HEK293 (cell line): Measurements from ENCODE around the gene MAP1LC3B2.

Experiments used
- BCL11A ChIP-seq: fragments of 450-650 bp; formaldehyde crosslinking; IDR thresholded peaks from 2 replicates; pipeline ENCODE4 v1.5.1; 2016; ENCODE audit warnings: low read depth, missing biosample characterization, missing genetic modification characterization
- GLIS1 ChIP-seq: fragments of 450-650 bp; formaldehyde crosslinking; IDR thresholded peaks from 2 replicates; pipeline ENCODE4 v1.5.1; 2016; ENCODE audit warnings: missing biosample characterization, missing genetic modification characterization
- IKZF3 ChIP-seq: fragments of 450-650 bp; IDR thresholded peaks from 2 replicates; pipeline ENCODE4 v1.5.0; 2018; ENCODE audit warnings: missing biosample characterization, mild to moderate bottlenecking, missing genetic modification characterization, moderate library complexity
- KLF10 ChIP-seq: fragments of 450-650 bp; IDR thresholded peaks from 2 replicates; pipeline ENCODE4 v1.5.1; 2018; ENCODE audit warnings: missing biosample characterization, mild to moderate bottlenecking, missing genetic modification characterization
- KLF8 ChIP-seq: fragments of 450-650 bp; formaldehyde crosslinking; IDR thresholded peaks from 2 replicates; pipeline ENCODE4 v1.5.1; 2016; ENCODE audit warnings: missing biosample characterization, missing genetic modification characterization
- KLF9 ChIP-seq: fragments of 450-650 bp; formaldehyde crosslinking; IDR thresholded peaks from 2 replicates; pipeline ENCODE4 v1.5.1; 2016; ENCODE audit warnings: missing biosample characterization, missing genetic modification characterization, low read depth
- SCRT2 ChIP-seq: fragments of 450-650 bp; formaldehyde crosslinking; IDR thresholded peaks from 2 replicates; pipeline ENCODE4 v1.5.1; 2016; ENCODE audit warnings: missing biosample characterization, missing genetic modification characterization
- SETDB1 ChIP-seq: IDR thresholded peaks from one replicate; pipeline ENCODE4 v1.6.1; 2017; ENCODE audit warnings: mild to moderate bottlenecking, low read length, moderate library complexity, mixed read lengths; ENCODE audit not compliant: insufficient read length
- WT1 ChIP-seq: fragments of 450-650 bp; formaldehyde crosslinking; IDR thresholded peaks from 2 replicates; pipeline ENCODE4 v1.5.1; 2016; ENCODE audit warnings: missing biosample characterization, missing genetic modification characterization
- YY1 ChIP-seq: fragments of 450-650 bp; formaldehyde crosslinking; IDR thresholded peaks from 2 replicates; pipeline ENCODE4 v1.5.1; 2018; ENCODE audit warnings: missing biosample characterization, missing genetic modification characterization
- ZBTB20 ChIP-seq: fragments of 450-650 bp; formaldehyde crosslinking; IDR thresholded peaks from 2 replicates; pipeline ENCODE4 v1.5.1; 2016; ENCODE audit warnings: missing biosample characterization, missing genetic modification characterization
- ZBTB21 ChIP-seq: fragments of 450-650 bp; formaldehyde crosslinking; IDR thresholded peaks from 2 replicates; pipeline ENCODE4 v1.5.1; 2017; ENCODE audit warnings: missing biosample characterization, missing genetic modification characterization
- ZFHX2 ChIP-seq: fragments of 450-650 bp; formaldehyde crosslinking; conservative IDR thresholded peaks from 2 replicates; pipeline ENCODE4 v1.5.1; 2016; ENCODE audit warnings: missing biosample characterization, missing genetic modification characterization
- ZNF174 ChIP-seq: fragments of 450-650 bp; formaldehyde crosslinking; IDR thresholded peaks from 2 replicates; pipeline ENCODE4 v1.5.0; 2017; ENCODE audit warnings: missing biosample characterization, mild to moderate bottlenecking, missing genetic modification characterization
- ZNF366 ChIP-seq: fragments of 450-650 bp; formaldehyde crosslinking; conservative IDR thresholded peaks from 2 replicates; pipeline ENCODE4 v1.5.1; 2016; ENCODE audit warnings: missing biosample characterization, missing genetic modification characterization
- ZNF473 ChIP-seq: fragments of 450-650 bp; formaldehyde crosslinking; IDR thresholded peaks from 2 replicates; pipeline ENCODE4 v1.5.1; 2017; ENCODE audit warnings: missing biosample characterization, missing genetic modification characterization
- ZNF629 ChIP-seq: fragments of 450-650 bp; formaldehyde crosslinking; IDR thresholded peaks from 2 replicates; pipeline ENCODE4 v1.5.1; 2017; ENCODE audit warnings: missing biosample characterization, missing genetic modification characterization
- ZNF843 ChIP-seq: fragments of 450-650 bp; formaldehyde crosslinking; IDR thresholded peaks from 2 replicates; pipeline ENCODE4 v1.5.1; 2016; ENCODE audit warnings: missing biosample characterization, missing genetic modification characterization
- ZXDB ChIP-seq: fragments of 450-650 bp; formaldehyde crosslinking; IDR thresholded peaks from 2 replicates; pipeline ENCODE4 v1.5.1; 2016; ENCODE audit warnings: missing biosample characterization, missing genetic modification characterization
- TF ChIP-seq, protein P1 (sequence below): sonication (generic); formaldehyde crosslinking; IDR thresholded peaks from 2 replicates; pipeline ENCODE4 v1.8.1; 2022; ENCODE audit warnings: mild to moderate bottlenecking, moderate library complexity, missing genetic modification reagents
- TF ChIP-seq, protein P2 (sequence below): fragments of 450-650 bp; formaldehyde crosslinking; IDR thresholded peaks from 2 replicates; pipeline ENCODE4 v1.5.1; 2016; ENCODE audit warnings: missing biosample characterization, missing genetic modification characterization
- TF ChIP-seq, protein P3 (sequence below): fragments of 450-650 bp; formaldehyde crosslinking; IDR thresholded peaks from 2 replicates; pipeline ENCODE4 v1.5.1; 2017; ENCODE audit warnings: missing biosample characterization, missing genetic modification characterization
- TF ChIP-seq, protein P4 (sequence below): fragments of 450-650 bp; formaldehyde crosslinking; IDR thresholded peaks from 2 replicates; pipeline ENCODE4 v1.5.1; 2016; ENCODE audit warnings: missing biosample characterization, missing genetic modification characterization
- TF ChIP-seq, protein P5 (sequence below): fragments of 450-650 bp; formaldehyde crosslinking; IDR thresholded peaks from 2 replicates; pipeline ENCODE4 v1.5.1; 2016; ENCODE audit warnings: missing biosample characterization, missing genetic modification characterization
- TF ChIP-seq, protein P6 (sequence below): fragments of 450-650 bp; formaldehyde crosslinking; IDR thresholded peaks from 2 replicates; pipeline ENCODE4 v1.5.1; 2016; ENCODE audit warnings: missing biosample characterization, missing genetic modification characterization
- TF ChIP-seq, protein P7 (sequence below): fragments of 450-650 bp; formaldehyde crosslinking; IDR thresholded peaks from 2 replicates; pipeline ENCODE4 v1.5.1; 2016; ENCODE audit warnings: missing biosample characterization, missing genetic modification characterization
- TF ChIP-seq, protein P8 (sequence below): fragments of 450-650 bp; formaldehyde crosslinking; IDR thresholded peaks from 2 replicates; pipeline ENCODE4 v1.5.1; 2017; ENCODE audit warnings: missing biosample characterization, missing genetic modification characterization

Gene MAP1LC3B2

DNA sequence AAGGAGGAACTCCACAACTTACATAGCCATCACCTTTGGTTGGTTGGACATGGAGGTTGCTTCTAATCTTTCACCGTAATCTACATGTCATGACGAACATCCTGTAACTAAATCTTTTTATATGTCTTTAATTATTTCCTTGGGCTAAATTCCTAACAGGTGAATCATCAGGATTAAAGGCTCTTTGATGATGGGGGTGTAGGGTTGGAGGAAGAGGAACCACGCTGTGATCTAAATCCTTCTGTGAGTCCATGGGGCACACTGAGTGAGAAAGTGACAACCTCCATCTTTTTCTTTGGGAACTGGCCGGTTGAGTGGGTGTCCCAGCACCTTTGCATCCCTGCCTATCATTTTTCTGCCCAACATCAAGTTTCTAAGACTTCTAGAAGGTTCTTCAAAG is 31.1 kb upstream of the MAP1LC3B2 start (continued):
- TF ChIP-seq, protein P1, sequence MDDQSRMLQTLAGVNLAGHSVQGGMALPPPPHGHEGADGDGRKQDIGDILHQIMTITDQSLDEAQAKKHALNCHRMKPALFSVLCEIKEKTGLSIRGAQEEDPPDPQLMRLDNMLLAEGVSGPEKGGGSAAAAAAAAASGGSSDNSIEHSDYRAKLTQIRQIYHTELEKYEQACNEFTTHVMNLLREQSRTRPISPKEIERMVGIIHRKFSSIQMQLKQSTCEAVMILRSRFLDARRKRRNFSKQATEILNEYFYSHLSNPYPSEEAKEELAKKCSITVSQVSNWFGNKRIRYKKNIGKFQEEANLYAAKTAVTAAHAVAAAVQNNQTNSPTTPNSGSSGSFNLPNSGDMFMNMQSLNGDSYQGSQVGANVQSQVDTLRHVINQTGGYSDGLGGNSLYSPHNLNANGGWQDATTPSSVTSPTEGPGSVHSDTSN (CRISPR knock-in tag) = no peak
- TF ChIP-seq ZNF843 (tag by site-specific recombination) (peak; percentile 69), ZNF629 (tag by site-specific recombination) (peak; percentile 84), IKZF3 (tag by site-specific recombination) (0 out of 2 replicates have a peak, but pooled peaks have one; percentile 18), ZNF174 (no peak), ZBTB20 (tag by site-specific recombination) (no peak), GLIS1 (tag by site-specific recombination) (peak; percentile 33; the same call in 1 of the 2 replicates), KLF8 (tag by site-specific recombination) (peak; percentile 69), ZFHX2 (tag by site-specific recombination) (peak; percentile 36; the same call in 1 of the 2 replicates), SETDB1 (peak; percentile 3), ZNF366 (tag by site-specific recombination) (peak; percentile 59), SCRT2 (tag by site-specific recombination) (no peak), ZNF473 (tag by site-specific recombination) (no peak), ZXDB (tag by site-specific recombination) (peak; percentile 78), BCL11A (tag by site-specific recombination) (peak; percentile 65; the same call in 1 of the 2 replicates), KLF9 (0 out of 2 replicates have a peak, but pooled peaks have one; percentile 13), ZBTB21 (peak; percentile 58; the same call in 1 of the 2 replicates), YY1 (no peak), WT1 (peak; percentile 71), KLF10 (tag by site-specific recombination) (0 out of 2 replicates have a peak, but pooled peaks have one; percentile 50)
- TF ChIP-seq, protein P2, sequence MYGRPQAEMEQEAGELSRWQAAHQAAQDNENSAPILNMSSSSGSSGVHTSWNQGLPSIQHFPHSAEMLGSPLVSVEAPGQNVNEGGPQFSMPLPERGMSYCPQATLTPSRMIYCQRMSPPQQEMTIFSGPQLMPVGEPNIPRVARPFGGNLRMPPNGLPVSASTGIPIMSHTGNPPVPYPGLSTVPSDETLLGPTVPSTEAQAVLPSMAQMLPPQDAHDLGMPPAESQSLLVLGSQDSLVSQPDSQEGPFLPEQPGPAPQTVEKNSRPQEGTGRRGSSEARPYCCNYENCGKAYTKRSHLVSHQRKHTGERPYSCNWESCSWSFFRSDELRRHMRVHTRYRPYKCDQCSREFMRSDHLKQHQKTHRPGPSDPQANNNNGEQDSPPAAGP (tag by site-specific recombination) = no peak
- TF ChIP-seq, protein P3, sequence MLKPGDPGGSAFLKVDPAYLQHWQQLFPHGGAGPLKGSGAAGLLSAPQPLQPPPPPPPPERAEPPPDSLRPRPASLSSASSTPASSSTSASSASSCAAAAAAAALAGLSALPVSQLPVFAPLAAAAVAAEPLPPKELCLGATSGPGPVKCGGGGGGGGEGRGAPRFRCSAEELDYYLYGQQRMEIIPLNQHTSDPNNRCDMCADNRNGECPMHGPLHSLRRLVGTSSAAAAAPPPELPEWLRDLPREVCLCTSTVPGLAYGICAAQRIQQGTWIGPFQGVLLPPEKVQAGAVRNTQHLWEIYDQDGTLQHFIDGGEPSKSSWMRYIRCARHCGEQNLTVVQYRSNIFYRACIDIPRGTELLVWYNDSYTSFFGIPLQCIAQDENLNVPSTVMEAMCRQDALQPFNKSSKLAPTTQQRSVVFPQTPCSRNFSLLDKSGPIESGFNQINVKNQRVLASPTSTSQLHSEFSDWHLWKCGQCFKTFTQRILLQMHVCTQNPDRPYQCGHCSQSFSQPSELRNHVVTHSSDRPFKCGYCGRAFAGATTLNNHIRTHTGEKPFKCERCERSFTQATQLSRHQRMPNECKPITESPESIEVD (tag by site-specific recombination) = no peak
- TF ChIP-seq, protein P4, sequence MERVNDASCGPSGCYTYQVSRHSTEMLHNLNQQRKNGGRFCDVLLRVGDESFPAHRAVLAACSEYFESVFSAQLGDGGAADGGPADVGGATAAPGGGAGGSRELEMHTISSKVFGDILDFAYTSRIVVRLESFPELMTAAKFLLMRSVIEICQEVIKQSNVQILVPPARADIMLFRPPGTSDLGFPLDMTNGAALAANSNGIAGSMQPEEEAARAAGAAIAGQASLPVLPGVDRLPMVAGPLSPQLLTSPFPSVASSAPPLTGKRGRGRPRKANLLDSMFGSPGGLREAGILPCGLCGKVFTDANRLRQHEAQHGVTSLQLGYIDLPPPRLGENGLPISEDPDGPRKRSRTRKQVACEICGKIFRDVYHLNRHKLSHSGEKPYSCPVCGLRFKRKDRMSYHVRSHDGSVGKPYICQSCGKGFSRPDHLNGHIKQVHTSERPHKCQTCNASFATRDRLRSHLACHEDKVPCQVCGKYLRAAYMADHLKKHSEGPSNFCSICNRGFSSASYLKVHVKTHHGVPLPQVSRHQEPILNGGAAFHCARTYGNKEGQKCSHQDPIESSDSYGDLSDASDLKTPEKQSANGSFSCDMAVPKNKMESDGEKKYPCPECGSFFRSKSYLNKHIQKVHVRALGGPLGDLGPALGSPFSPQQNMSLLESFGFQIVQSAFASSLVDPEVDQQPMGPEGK (tag by site-specific recombination) = 0 out of 2 replicates have a peak, but pooled peaks have one; percentile 30
- TF ChIP-seq, protein P5, sequence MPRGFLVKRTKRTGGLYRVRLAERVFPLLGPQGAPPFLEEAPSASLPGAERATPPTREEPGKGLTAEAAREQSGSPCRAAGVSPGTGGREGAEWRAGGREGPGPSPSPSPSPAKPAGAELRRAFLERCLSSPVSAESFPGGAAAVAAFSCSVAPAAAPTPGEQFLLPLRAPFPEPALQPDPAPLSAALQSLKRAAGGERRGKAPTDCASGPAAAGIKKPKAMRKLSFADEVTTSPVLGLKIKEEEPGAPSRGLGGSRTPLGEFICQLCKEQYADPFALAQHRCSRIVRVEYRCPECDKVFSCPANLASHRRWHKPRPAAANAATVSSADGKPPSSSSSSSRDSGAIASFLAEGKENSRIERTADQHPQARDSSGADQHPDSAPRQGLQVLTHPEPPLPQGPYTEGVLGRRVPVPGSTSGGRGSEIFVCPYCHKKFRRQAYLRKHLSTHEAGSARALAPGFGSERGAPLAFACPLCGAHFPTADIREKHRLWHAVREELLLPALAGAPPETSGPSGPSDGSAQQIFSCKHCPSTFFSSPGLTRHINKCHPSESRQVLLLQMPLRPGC (tag by site-specific recombination) = 0 out of 2 replicates have a peak, but pooled peaks have one; percentile 15
- TF ChIP-seq, protein P6, sequence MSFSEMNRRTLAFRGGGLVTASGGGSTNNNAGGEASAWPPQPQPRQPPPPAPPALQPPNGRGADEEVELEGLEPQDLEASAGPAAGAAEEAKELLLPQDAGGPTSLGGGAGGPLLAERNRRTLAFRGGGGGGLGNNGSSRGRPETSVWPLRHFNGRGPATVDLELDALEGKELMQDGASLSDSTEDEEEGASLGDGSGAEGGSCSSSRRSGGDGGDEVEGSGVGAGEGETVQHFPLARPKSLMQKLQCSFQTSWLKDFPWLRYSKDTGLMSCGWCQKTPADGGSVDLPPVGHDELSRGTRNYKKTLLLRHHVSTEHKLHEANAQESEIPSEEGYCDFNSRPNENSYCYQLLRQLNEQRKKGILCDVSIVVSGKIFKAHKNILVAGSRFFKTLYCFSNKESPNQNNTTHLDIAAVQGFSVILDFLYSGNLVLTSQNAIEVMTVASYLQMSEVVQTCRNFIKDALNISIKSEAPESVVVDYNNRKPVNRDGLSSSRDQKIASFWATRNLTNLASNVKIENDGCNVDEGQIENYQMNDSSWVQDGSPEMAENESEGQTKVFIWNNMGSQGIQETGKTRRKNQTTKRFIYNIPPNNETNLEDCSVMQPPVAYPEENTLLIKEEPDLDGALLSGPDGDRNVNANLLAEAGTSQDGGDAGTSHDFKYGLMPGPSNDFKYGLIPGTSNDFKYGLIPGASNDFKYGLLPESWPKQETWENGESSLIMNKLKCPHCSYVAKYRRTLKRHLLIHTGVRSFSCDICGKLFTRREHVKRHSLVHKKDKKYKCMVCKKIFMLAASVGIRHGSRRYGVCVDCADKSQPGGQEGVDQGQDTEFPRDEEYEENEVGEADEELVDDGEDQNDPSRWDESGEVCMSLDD (tag by site-specific recombination) = peak; percentile 48; the same call in 1 of the 2 replicates
- TF ChIP-seq, protein P7, sequence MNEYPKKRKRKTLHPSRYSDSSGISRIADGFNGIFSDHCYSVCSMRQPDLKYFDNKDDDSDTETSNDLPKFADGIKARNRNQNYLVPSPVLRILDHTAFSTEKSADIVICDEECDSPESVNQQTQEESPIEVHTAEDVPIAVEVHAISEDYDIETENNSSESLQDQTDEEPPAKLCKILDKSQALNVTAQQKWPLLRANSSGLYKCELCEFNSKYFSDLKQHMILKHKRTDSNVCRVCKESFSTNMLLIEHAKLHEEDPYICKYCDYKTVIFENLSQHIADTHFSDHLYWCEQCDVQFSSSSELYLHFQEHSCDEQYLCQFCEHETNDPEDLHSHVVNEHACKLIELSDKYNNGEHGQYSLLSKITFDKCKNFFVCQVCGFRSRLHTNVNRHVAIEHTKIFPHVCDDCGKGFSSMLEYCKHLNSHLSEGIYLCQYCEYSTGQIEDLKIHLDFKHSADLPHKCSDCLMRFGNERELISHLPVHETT (tag by site-specific recombination) = peak; percentile 67; the same call in 1 of the 2 replicates
- TF ChIP-seq, protein P8, sequence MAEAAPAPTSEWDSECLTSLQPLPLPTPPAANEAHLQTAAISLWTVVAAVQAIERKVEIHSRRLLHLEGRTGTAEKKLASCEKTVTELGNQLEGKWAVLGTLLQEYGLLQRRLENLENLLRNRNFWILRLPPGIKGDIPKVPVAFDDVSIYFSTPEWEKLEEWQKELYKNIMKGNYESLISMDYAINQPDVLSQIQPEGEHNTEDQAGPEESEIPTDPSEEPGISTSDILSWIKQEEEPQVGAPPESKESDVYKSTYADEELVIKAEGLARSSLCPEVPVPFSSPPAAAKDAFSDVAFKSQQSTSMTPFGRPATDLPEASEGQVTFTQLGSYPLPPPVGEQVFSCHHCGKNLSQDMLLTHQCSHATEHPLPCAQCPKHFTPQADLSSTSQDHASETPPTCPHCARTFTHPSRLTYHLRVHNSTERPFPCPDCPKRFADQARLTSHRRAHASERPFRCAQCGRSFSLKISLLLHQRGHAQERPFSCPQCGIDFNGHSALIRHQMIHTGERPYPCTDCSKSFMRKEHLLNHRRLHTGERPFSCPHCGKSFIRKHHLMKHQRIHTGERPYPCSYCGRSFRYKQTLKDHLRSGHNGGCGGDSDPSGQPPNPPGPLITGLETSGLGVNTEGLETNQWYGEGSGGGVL (tag by site-specific recombination) = peak; percentile 18; the same call in 1 of the 2 replicates
